GM12872 (cell line): ENCODE measurements around the gene DNAJC18.

Experiments
- TF ChIP-seq, protein P1 (sequence below): IDR thresholded peaks from 3 replicates; pipeline ENCODE4 v1.5.1; 2011; ENCODE audit warnings: low read depth, mild to moderate bottlenecking, low read length, moderate library complexity; ENCODE audit not compliant: insufficient read depth

The DNAJC18 gene

DNA sequence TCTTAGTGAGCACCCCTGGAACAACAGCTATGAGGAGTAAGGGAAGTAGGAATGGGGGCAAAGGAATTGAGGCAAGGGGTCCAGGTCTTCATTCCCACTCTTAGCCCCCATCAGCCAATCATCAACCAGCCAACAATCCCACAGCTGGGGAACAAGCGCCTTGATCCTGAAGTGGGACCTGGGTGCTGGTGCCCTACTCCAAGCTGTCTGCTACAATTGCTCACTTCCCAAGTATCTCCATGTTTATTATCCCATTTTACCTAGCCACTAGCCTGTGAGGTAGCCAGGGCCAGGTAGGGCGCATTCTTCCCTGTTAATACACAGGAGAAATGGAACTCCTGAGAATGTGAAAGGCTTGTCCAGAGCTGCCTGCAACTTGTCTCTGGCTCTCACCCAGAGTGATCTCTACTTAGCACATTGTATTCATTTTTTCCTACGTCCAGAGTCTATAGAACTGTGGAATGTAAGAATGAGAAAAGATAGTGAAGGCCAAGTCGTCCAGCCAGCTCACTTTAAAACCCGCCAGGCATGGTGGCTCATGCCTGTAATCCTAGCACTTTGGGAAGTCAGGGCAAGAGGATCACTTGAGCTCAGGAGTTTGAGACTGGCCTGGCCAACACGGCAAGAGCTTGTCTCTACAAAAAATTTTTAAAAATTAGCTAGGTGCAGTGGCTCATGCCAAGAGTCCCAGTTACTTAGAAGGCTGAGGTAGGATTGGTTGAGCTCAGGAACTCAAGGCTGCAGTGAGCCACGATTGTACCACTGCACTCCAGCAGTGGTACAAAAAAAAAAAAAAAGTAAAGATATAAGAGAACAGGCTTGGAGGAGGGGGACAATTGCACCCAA lies 6.2 kb upstream of the DNAJC18 start:
- TF ChIP-seq, protein P1, sequence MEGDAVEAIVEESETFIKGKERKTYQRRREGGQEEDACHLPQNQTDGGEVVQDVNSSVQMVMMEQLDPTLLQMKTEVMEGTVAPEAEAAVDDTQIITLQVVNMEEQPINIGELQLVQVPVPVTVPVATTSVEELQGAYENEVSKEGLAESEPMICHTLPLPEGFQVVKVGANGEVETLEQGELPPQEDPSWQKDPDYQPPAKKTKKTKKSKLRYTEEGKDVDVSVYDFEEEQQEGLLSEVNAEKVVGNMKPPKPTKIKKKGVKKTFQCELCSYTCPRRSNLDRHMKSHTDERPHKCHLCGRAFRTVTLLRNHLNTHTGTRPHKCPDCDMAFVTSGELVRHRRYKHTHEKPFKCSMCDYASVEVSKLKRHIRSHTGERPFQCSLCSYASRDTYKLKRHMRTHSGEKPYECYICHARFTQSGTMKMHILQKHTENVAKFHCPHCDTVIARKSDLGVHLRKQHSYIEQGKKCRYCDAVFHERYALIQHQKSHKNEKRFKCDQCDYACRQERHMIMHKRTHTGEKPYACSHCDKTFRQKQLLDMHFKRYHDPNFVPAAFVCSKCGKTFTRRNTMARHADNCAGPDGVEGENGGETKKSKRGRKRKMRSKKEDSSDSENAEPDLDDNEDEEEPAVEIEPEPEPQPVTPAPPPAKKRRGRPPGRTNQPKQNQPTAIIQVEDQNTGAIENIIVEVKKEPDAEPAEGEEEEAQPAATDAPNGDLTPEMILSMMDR = no peak

DNA sequence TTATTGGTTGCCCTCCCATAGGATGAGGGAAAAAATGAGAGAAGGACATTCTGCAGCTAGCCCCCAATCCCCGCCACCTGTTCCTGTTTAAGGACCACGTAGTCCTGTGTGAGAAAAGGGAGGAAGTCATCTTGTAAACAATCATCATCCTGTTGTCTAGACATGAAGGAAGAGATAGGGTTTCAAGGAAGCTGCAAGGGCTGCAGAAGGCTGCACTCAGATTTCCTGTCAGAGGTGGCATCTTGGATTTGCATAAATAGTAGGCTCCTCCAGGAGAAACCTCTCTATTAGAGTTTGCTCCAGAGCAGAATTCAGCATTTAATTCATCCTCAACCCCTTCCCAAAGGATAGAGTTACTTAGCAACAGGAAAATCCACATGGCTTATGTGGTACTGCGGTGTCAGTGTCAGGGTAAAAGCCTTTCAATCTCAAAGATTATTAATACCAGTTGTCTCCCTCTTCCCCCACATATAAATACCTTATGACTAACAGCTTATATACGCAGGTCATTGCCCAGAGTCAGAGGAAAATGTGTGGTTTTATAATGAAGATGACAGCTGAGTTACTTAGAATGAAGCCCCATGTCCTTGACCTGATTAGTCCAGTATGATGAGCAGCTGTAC lies 4.6 kb upstream of the DNAJC18 start:
- TF ChIP-seq, protein P1 = no peak

DNA sequence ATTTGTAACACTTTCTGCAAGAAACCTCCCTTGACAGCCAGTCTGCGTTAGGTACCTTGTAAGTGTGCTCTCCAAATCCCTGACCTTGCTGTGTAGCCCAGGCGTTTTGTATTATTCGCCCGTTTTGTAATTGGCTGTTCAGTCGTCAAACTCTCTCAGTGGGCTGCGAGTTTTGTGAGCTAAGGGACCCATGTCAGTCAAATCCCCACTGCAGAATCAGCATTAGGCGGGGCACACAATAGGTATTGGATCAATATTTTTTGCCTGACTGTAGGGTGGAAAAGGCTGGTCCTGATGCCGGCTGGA lies 665 bp downstream of the DNAJC18 start:
- TF ChIP-seq, protein P1 = no peak

DNA sequence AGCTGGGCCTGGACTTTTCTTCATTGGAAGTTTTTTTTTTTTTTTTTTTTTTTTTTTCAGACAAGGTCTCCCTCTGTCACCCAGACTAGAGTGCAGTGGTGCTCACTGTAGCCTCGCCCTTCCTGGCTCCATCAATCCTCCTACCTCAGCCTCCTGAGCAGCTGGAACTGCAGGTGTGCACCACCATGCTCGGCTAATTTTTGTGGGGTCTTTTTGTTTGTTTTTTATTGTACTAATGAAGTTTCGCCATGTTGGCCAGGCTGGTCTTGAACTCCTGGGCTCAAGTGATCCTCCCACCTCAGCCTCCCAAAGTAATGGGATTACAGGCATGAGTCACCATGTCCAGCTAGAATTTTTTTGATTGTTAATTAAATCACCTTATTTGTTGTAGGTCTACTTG lies 3.6 kb downstream of the DNAJC18 start:
- TF ChIP-seq, protein P1 = no peak

DNA sequence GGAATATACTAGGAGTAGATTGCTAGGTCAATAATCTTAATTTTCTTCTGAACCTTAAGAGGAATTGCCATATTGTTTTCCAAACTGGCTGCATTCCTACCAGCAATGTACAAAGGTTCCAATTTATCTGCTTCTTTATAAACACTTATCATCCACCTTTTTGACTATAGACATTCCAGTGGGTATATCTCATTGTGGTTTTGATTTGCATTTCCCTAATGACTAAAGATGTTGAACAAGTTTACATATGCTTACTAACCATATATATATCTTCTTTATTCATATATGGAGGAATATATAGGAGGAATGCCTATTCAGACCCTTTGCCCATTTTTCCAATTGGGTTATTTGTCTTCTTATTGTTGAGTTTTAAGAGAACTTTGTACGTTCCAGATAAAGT lies 7.6 kb downstream of the DNAJC18 start:
- TF ChIP-seq, protein P1 = no peak

DNA sequence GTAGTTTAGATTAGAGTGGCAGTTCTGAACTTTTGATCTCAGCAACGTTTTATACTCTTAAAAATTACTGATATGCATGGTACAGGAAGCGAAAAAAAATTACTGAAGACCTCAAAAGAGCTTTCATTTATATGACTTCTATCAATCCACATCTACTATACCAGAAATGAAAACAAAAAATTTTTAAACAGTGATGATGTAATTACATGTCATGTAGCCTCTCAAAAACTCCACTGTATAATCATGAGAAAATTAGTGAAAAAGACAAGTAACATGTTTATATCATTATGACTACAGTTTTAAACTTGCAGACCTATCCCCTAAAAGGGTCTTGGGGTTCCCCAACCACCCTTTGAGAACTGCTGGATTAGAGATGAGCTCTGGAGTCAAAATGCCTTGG lies 9.3 kb downstream of the DNAJC18 start:
- TF ChIP-seq, protein P1 = no peak

DNA sequence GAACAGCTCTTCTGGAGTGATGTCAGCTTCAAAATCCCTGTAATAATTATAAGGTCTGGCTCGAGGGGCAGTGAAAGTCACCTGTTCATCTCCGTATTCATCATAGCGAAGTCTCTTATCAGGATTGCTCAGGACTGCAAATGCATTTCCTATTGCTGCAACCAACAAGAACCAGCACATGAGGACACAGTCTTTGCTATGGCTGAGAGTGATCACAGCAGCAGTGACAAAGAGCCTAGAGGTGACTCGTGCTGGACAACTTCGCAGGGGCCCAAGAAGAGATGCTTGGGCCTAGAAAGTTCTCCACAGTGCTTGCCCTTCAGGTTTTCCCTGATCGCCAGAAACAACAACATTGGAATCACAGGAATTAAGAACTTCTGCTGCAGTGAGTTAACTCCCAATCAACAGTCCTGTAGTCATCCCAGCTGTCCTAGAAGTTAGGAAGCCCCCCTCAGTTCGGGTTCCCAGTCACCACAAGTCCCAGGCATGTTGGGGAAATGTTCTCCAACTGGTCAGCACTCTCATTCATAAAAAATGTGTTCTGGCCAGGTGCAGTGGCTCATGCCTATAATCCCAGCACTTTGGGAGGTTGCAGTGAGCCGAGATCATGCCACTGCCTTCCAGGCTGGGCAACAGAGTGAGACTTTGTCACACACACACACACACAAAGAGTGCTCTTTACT lies 13.0 kb downstream of the DNAJC18 start:
- TF ChIP-seq, protein P1 = no peak
